ENCODE data around the gene FAM50B.

DNA sequence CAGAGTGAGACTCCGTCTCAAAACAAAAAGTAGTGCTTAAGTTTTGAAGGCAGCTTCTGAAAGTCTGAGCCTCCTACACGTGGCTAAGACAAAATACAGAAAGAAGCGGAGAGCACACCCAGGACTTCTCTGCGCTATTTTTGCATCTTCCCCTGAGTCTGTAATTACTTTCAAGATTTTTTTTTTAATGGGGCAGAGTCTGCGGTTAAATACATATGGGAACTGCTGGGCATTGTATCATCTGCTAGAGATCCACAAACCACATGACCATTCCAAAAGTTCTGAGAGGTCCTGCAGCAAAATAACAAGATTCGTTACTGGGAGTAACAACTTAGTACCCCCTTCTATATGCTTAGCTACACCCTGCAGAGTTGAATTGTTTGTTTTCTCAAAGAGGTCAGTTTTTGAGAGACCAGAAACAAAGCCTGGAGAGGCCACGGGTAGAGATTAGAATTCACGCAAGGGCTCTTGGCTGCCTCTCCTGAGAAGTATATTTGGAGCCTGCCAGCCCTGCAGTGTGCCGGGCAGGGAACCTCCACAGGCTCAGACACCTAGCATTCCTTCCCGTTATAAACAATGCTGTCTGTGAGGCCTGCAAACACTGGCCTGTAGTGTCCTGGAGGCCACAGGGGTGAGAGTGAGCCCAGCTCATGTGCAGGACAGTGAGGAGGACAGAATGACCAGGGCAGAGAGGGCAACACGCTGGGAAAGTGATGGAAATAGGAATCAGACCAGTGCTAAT, 48.2 kb upstream of the FAM50B start:
- TF ChIP-seq MAZ (IDR thresholded peaks at IDR 0.05; ENCODE audit: borderline replicate concordance, low read depth, low read length) (no peak), MAZ (CRISPR knock-in tag; IDR thresholded peaks at IDR 0.05; ENCODE audit: low read depth) (no peak), TEAD2 (CRISPR knock-in tag; IDR thresholded peaks at IDR 0.05) (no peak), ZNF781 (CRISPR knock-in tag; IDR thresholded peaks at IDR 0.05; ENCODE audit: borderline replicate concordance, not compliant biosample characterization) (no peak), ZNF251 (CRISPR knock-in tag; IDR thresholded peaks at IDR 0.05) (no peak), TP53 (CRISPR knock-in tag; conservative IDR thresholded peaks at IDR 0.05) (no peak), POLR2AphosphoS5 (IDR thresholded peaks at IDR 0.05; ENCODE audit: low read depth, low read length) (no peak)
- TF ChIP-seq, protein P1, sequence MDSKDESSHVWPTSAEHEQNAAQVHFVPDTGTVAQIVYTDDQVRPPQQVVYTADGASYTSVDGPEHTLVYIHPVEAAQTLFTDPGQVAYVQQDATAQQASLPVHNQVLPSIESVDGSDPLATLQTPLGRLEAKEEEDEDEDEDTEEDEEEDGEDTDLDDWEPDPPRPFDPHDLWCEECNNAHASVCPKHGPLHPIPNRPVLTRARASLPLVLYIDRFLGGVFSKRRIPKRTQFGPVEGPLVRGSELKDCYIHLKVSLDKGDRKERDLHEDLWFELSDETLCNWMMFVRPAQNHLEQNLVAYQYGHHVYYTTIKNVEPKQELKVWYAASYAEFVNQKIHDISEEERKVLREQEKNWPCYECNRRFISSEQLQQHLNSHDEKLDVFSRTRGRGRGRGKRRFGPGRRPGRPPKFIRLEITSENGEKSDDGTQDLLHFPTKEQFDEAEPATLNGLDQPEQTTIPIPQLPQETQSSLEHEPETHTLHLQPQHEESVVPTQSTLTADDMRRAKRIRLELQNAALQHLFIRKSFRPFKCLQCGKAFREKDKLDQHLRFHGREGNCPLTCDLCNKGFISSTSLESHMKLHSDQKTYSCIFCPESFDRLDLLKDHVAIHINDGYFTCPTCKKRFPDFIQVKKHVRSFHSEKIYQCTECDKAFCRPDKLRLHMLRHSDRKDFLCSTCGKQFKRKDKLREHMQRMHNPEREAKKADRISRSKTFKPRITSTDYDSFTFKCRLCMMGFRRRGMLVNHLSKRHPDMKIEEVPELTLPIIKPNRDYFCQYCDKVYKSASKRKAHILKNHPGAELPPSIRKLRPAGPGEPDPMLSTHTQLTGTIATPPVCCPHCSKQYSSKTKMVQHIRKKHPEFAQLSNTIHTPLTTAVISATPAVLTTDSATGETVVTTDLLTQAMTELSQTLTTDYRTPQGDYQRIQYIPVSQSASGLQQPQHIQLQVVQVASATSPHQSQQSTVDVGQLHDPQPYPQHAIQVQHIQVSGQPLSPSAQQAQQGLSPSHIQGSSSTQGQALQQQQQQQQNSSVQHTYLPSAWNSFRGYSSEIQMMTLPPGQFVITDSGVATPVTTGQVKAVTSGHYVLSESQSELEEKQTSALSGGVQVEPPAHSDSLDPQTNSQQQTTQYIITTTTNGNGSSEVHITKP (CRISPR knock-in tag; IDR thresholded peaks at IDR 0.05; ENCODE audit: low read depth), result no peak
- TF ChIP-seq, protein P2, sequence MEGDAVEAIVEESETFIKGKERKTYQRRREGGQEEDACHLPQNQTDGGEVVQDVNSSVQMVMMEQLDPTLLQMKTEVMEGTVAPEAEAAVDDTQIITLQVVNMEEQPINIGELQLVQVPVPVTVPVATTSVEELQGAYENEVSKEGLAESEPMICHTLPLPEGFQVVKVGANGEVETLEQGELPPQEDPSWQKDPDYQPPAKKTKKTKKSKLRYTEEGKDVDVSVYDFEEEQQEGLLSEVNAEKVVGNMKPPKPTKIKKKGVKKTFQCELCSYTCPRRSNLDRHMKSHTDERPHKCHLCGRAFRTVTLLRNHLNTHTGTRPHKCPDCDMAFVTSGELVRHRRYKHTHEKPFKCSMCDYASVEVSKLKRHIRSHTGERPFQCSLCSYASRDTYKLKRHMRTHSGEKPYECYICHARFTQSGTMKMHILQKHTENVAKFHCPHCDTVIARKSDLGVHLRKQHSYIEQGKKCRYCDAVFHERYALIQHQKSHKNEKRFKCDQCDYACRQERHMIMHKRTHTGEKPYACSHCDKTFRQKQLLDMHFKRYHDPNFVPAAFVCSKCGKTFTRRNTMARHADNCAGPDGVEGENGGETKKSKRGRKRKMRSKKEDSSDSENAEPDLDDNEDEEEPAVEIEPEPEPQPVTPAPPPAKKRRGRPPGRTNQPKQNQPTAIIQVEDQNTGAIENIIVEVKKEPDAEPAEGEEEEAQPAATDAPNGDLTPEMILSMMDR (CRISPR knock-in tag; IDR thresholded peaks at IDR 0.05), result no peak
- TF ChIP-seq, protein P3, sequence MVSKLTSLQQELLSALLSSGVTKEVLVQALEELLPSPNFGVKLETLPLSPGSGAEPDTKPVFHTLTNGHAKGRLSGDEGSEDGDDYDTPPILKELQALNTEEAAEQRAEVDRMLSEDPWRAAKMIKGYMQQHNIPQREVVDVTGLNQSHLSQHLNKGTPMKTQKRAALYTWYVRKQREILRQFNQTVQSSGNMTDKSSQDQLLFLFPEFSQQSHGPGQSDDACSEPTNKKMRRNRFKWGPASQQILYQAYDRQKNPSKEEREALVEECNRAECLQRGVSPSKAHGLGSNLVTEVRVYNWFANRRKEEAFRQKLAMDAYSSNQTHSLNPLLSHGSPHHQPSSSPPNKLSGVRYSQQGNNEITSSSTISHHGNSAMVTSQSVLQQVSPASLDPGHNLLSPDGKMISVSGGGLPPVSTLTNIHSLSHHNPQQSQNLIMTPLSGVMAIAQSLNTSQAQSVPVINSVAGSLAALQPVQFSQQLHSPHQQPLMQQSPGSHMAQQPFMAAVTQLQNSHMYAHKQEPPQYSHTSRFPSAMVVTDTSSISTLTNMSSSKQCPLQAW (CRISPR knock-in tag; IDR thresholded peaks at IDR 0.05), result no peak

Measured in HepG2 (cell line).